BJ (cell line): ENCODE data around the gene ATG2B. TPM values are rescaled to one million over a fixed set of nuclear protein-coding genes. Genes with fewer than 3 reads are reported as not detected.

Source experiments
- CTCF ChIA-PET: fragments of 350-600 bp; formaldehyde crosslinking; extraction: SDS; loops from one replicate; lab custom pipeline; 2021; ENCODE audit warnings: antibody characterized with exemption, inconsistent platforms; lab: Yijun Ruan, JAX
- POLR2A ChIA-PET: fragments of 300-600 bp; sonication (Branson Sonifier 250); formaldehyde crosslinking; extraction: SDS; loops from one replicate; lab custom pipeline; 2021; ENCODE audit warnings: antibody characterized with exemption; lab: Charles Lee
- DNase-seq: peaks from one replicate; pipeline ENCODE4 v3.0.0-alpha.2; 2011; ENCODE audit warnings: low read depth
- H3K27me3 ChIP-seq: 2 replicates; pipeline ENCODE4 v1.6.0; 2011; ENCODE audit warnings: low read length; ENCODE audit not compliant: control insufficient read depth, insufficient read depth
- H3K36me3 ChIP-seq: 2 replicates; pipeline ENCODE4 v1.5.1; 2011; ENCODE audit warnings: low read length; ENCODE audit not compliant: control insufficient read depth, insufficient read depth
- H3K4me3 ChIP-seq: 2 replicates; pipeline ENCODE4 v1.5.1; 2011; ENCODE audit warnings: low read depth, mild to moderate bottlenecking, control low read depth, low read length
- polyA plus RNA-seq: library from polyadenylated mRNA; depleted of rRNA; stranded (reverse); fragments of >200 nt; gene quantifications from 2 replicates; pipeline ENCODE4 v1.2.3, GENCODE V29; 2011
- TF ChIP-seq, protein P1 (sequence below): IDR thresholded peaks from 2 replicates; pipeline ENCODE4 v1.5.1; 2011; ENCODE audit warnings: low read depth, mild to moderate bottlenecking, control low read depth, inconsistent platforms, low read length, moderate library complexity; ENCODE audit not compliant: insufficient read depth

The ATG2B gene
- polyA plus RNA-seq, 1 experiment: 11.6 TPM

DNA sequence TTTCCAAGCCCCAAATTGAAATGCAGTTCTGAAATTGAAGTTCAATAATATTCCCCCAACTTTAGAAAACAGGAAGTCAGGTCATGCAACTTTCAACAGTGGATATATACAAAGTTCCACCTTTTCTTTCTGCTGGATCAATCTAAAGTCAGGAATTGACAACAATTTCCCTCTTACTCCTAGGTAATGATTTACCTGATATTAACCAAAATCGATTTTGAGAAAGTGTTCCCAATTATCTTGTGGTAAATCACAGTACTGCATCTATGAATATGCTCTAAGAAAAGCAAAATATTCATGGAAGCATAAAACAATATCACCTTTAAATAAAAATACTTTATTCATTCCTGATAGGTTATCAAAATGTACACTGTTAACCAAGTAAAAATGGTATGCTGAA lies 78.7 kb downstream of the ATG2B start:
- POLR2A ChIA-PET: no interaction called here
- TF ChIP-seq, protein P1, sequence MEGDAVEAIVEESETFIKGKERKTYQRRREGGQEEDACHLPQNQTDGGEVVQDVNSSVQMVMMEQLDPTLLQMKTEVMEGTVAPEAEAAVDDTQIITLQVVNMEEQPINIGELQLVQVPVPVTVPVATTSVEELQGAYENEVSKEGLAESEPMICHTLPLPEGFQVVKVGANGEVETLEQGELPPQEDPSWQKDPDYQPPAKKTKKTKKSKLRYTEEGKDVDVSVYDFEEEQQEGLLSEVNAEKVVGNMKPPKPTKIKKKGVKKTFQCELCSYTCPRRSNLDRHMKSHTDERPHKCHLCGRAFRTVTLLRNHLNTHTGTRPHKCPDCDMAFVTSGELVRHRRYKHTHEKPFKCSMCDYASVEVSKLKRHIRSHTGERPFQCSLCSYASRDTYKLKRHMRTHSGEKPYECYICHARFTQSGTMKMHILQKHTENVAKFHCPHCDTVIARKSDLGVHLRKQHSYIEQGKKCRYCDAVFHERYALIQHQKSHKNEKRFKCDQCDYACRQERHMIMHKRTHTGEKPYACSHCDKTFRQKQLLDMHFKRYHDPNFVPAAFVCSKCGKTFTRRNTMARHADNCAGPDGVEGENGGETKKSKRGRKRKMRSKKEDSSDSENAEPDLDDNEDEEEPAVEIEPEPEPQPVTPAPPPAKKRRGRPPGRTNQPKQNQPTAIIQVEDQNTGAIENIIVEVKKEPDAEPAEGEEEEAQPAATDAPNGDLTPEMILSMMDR: no peak
- peaks cover 4% of the 10 kb centered on the region for H3K36me3 ChIP-seq
- DNase-seq: no peak
- CTCF ChIA-PET: interaction anchor here (1.3 to 4.7 kb wide), 3 partner anchors 9 to 291 kb away, joined by 3 to 18 read pairs (median 3); no protein-coding TSS in a partner anchor
- H3K27me3 ChIP-seq: no peaks in the 10 kb centered on the region
- no peak overlapping the region for H3K4me3 ChIP-seq

DNA sequence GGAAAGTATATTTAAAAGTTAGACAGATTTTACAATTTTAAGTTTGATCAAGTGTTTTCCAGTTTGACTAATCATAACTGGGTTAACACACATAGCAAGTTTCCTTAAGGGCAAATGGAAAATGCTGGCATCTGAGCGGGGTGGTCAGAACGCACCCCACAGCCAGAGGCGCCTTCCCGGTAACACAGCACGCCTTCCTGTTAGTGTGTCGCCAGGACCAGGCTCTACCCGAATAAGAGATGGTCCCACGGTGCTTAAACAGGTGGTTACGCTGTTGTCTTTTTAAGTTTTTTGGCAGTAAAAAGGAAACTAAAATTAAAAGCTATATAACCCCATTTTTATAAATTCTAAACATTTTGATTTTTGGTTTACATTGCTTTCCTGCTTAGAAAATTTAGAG lies 79.1 kb downstream of the ATG2B start:
- H3K4me3 ChIP-seq: no peak overlapping the region
- no peaks in the 10 kb centered on the region for H3K27me3 ChIP-seq
- ChIA-PET CTCF (interaction anchor here (1.3 to 4.7 kb wide), 4 partner anchors 8 to 290 kb away, joined by 3 to 18 read pairs (median 3); no protein-coding TSS in a partner anchor), POLR2A (no interaction called here)
- DNase-seq: no peak
- peaks cover 2% of the 10 kb centered on the region; the same call in 1 of the 2 replicates for H3K36me3 ChIP-seq
- TF ChIP-seq, protein P1: no peak

DNA sequence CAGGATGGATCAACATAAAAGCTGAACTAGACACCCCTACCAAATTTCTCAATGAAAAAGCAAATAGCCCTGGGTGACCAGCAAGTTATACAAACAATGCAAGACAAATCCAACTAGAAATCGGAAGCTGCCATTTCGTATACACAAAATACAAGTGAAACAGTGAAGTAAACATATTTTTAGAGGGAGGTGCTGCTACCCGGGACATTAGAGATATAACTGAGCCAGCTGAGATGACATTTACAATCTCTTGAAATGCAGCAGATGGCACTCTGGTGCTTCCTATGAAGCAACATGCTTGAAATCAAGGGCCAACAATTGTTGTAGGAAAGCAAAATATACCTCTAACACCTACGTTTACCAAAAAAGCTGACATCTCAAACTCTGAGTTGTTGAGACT lies 81.7 kb downstream of the ATG2B start:
- Histone ChIP-seq H3K36me3 (peaks cover 2% of the 10 kb centered on the region; the same call in 1 of the 2 replicates), H3K27me3 (no peaks in the 10 kb centered on the region), H3K4me3 (no peak overlapping the region)
- no peak for DNase-seq
- POLR2A ChIA-PET: no interaction called here
- CTCF ChIA-PET: interaction anchor here (0.8 to 0.9 kb wide), 2 partner anchors 16 to 181 kb away, joined by 3 read pairs; no protein-coding TSS in a partner anchor
- TF ChIP-seq, protein P1: no peak

- Histone ChIP-seq H3K36me3 (peaks cover 2% of the 10 kb centered on the region; the same call in 1 of the 2 replicates), H3K27me3 (no peaks in the 10 kb centered on the region), H3K4me3 (no peak overlapping the region)
- POLR2A ChIA-PET: no interaction called here
- CTCF ChIA-PET: interaction anchor here (0.6 to 10.1 kb wide), 6 partner anchors 8 to 280 kb away, joined by 3 to 225 read pairs (median 5); no protein-coding TSS in a partner anchor
- DNase-seq: no peak
- TF ChIP-seq, protein P1: no peak
Measured at GRCh38 chr14:96280104-96280503, 83.0 kb downstream of the ATG2B start.

DNA sequence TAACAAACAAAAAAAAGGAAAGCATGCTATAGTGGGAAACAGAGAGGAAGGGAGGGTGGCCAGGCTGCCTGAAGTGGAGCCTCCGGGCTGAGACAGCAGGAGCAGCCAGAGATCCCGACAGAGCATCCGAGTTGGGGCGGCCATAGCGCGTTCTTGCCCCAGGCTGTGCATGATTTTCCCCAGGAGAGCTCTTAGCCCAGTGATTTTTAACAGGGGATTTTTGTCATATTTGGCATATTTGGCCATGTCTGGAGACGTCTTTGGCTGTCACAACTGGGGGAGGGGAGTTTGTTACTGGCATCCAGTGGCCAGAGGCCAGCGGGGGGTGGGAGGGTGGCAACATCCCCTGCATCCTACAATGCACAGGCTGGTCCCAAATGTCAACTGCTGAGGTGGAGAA lies 83.6 kb downstream of the ATG2B start:
- Histone ChIP-seq H3K36me3 (peaks cover 2% of the 10 kb centered on the region; the same call in 1 of the 2 replicates), H3K27me3 (no peaks in the 10 kb centered on the region), H3K4me3 (no peak overlapping the region)
- DNase-seq: no peak
- CTCF ChIA-PET: interaction anchor here (0.6 to 10.1 kb wide), 7 partner anchors 8 to 280 kb away, joined by 3 to 225 read pairs (median 5); no protein-coding TSS in a partner anchor
- POLR2A ChIA-PET: no interaction called here
- TF ChIP-seq, protein P1: no peak
